Caco-2 (cell line): ENCODE results near the gene ZNF487. TPM values are rescaled to one million over a fixed set of nuclear protein-coding genes. Genes with fewer than 3 reads are reported as not detected.
A peak's percentile ranks its signal among the peaks of the same experiment; 100 is the strongest.

ENCODE experiments used
- BruUV-seq: library from RNA; stranded (reverse); fragments of 400-500 nt; replicated peaks from 2 replicates; lab custom pipeline; 2021; lab: Mats Ljungman, UMichigan
- CTCF ChIA-PET: fragments of 300-600 bp; sonication (Branson Sonifier 250); formaldehyde crosslinking; loops from one replicate; lab custom pipeline; 2022; ENCODE audit warnings: antibody characterized with exemption; lab: Charles Lee
- POLR2A ChIA-PET: fragments of 300-600 bp; sonication (Branson Sonifier 250); formaldehyde crosslinking; loops from one replicate; lab custom pipeline; 2022; ENCODE audit warnings: antibody characterized with exemption; lab: Charles Lee
- DNase-seq, 2 experiments: peaks; one replicate each; pipeline versions ENCODE4 v3.0.0 to v3.0.0-alpha.2; 2020 to 2022
- H3K27me3 ChIP-seq: replicated peaks from 2 replicates; pipeline ENCODE4 v1.6.0; 2011; ENCODE audit warnings: low read length; ENCODE audit not compliant: control insufficient read depth, insufficient read depth
- H3K36me3 ChIP-seq: 2 replicates; pipeline ENCODE4 v1.5.1; 2011; ENCODE audit warnings: low read length; ENCODE audit not compliant: control insufficient read depth, insufficient read depth
- H3K4me1 ChIP-seq: fragments of 250-450 bp; sonication (Bioruptor Pico); 2 replicates; pipeline ENCODE4 v1.5.1; 2020; ENCODE audit warnings: mild to moderate bottlenecking
- H3K4me3 ChIP-seq: 2 replicates; pipeline ENCODE4 v1.5.1; 2011; ENCODE audit warnings: low read depth, mild to moderate bottlenecking, control low read depth, low read length
- H3K9me3 ChIP-seq: fragments of 250-450 bp; sonication (Bioruptor Pico); 2 replicates; pipeline ENCODE4 v1.5.1; 2020; ENCODE audit warnings: mild to moderate bottlenecking, moderate library complexity
- H3K27ac Mint-ChIP-seq: one replicate; pipeline ENCODE4 v1.8.0; 2022; ENCODE audit warnings: mixed read lengths; ENCODE audit not compliant: unreplicated experiment
- H3K27me3 Mint-ChIP-seq: one replicate; pipeline ENCODE4 v1.8.0; 2022; ENCODE audit warnings: mixed read lengths; ENCODE audit not compliant: insufficient read depth, unreplicated experiment
- H3K36me3 Mint-ChIP-seq: one replicate; pipeline ENCODE4 v1.8.0; 2022; ENCODE audit warnings: mild to moderate bottlenecking, mixed read lengths; ENCODE audit not compliant: insufficient read depth, unreplicated experiment
- H3K4me1 Mint-ChIP-seq: one replicate; pipeline ENCODE4 v1.8.0; 2022; ENCODE audit warnings: low read depth, mixed read lengths; ENCODE audit not compliant: unreplicated experiment
- H3K4me3 Mint-ChIP-seq: one replicate; pipeline ENCODE4 v1.8.0; 2022; ENCODE audit warnings: mild to moderate bottlenecking, moderate library complexity, mixed read lengths; ENCODE audit not compliant: unreplicated experiment
- H3K9me3 Mint-ChIP-seq: one replicate; pipeline ENCODE4 v1.8.0; 2022; ENCODE audit warnings: mixed read lengths; ENCODE audit not compliant: unreplicated experiment
- intact Hi-C: fragments of 100-400 bp; cut with micrococcal nuclease; formaldehyde crosslinking; loops from one replicate; pipeline ENCODE4 v1.10.0; 2022; ENCODE audit not compliant: unreplicated experiment
- total RNA-seq: library from RNA; stranded (reverse); gene quantifications from 2 replicates; pipeline ENCODE4 v1.2.3, GENCODE V29; 2022
- TF ChIP-seq, protein P1 (sequence below), 2 experiments: fragments of 200-600 bp in 1 of 2; IDR thresholded peaks; 1 replicate in 1 of 2; 2 replicates in 1 of 2; pipeline versions ENCODE4 v1.5.1 to v1.8.0; 2011 to 2022; ENCODE audit warnings: antibody characterized with exemption in 1 of 2, control low read depth in 1 of 2, inconsistent platforms in 1 of 2, low read depth in 1 of 2, low read length in 1 of 2, mild to moderate bottlenecking in 1 of 2, moderate library complexity in 1 of 2; ENCODE audit not compliant: insufficient read depth in 1 of 2, severe bottlenecking in 1 of 2, unreplicated experiment in 1 of 2

The ZNF487 gene
- total RNA-seq, 1 experiment from 2014 or later, result 6.5 TPM

DNA sequence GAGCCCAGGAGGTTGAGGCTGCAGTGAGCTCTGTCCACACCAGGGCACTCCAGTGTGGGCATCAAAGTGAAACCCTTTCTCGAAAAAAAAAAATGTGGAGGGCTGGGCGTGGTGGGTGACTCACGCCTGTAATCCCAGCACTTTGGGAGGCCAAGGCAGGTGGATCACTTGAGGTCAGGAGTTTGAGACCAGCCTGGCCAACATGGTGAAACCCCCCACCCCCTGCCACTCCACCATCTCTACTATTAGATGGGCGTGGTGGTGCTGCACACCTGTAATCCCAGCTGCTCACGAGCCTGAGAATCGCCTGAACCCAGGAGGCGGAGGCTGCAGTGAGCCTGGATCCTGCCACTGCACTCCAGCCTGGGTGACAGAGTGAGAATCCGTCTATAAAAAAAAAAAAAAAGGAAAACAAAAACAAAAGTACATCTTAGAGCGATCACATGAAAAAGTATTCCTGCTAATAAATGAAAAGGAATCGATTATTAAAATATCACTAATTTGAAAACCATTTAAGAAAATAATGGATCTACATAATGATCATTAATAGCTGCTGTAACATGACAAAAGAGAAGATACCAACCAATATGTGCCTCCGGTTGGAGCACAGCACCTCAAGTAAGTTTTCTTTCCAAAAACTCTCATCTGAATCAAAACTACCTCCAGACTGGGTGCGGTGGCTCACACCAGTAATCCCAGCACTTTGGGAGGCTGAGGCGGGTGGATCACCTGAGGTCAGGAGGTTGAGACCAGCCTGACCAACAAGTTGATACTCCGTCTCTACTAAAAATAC lies 32.8 kb upstream of the ZNF487 start:
- Mint-ChIP-seq H3K4me1 (peaks cover 36% of the 10 kb centered on the region), H3K4me3 (peak overlapping the region; percentile 65), H3K36me3 (peaks cover 95% of the 10 kb centered on the region), H3K27ac (peak overlapping the region; percentile 58), H3K9me3 (no peaks in the 10 kb centered on the region), H3K27me3 (no peaks in the 10 kb centered on the region)
- no peak for DNase-seq
- H3K4me3 ChIP-seq, result no peak overlapping the region
- intact Hi-C loops, result no loop called here
- TF ChIP-seq, protein P1, sequence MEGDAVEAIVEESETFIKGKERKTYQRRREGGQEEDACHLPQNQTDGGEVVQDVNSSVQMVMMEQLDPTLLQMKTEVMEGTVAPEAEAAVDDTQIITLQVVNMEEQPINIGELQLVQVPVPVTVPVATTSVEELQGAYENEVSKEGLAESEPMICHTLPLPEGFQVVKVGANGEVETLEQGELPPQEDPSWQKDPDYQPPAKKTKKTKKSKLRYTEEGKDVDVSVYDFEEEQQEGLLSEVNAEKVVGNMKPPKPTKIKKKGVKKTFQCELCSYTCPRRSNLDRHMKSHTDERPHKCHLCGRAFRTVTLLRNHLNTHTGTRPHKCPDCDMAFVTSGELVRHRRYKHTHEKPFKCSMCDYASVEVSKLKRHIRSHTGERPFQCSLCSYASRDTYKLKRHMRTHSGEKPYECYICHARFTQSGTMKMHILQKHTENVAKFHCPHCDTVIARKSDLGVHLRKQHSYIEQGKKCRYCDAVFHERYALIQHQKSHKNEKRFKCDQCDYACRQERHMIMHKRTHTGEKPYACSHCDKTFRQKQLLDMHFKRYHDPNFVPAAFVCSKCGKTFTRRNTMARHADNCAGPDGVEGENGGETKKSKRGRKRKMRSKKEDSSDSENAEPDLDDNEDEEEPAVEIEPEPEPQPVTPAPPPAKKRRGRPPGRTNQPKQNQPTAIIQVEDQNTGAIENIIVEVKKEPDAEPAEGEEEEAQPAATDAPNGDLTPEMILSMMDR (IDR thresholded peaks at IDR 0.05; ENCODE audit: insufficient read depth in 1 of 2, low read depth in 1 of 2, low read length in 1 of 2, severe bottlenecking in 1 of 2, unreplicated experiment in 1 of 2), result no peak
- H3K36me3 ChIP-seq, result 0 out of 2 replicates have a peak, but pooled peaks cover 1% of the 10 kb centered on the region
- ChIA-PET CTCF (no interaction called here), POLR2A (no interaction called here)
- no TSS peak for BruUV-seq
- no peaks in the 10 kb centered on the region for H3K9me3 ChIP-seq
- no peaks in the 10 kb centered on the region for H3K27me3 ChIP-seq
- peaks cover 65% of the 10 kb centered on the region for H3K4me1 ChIP-seq

DNA sequence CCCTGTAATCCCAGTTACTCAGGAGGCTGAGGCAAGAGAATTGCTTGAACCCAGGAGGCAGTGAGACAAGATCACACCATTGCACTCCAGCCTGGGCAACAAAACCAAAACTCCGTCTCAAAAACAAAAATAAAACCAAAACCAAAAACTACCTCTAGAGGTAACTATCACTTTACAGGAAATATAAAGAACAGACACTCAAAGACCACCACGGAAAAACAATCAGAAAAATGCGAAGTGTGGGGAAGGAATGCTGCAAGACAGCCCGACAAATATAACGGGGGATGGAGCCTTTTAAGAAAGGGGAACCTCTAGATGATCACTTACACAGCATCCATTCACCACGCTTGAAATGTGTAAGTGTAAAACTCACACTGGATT lies 32.2 kb upstream of the ZNF487 start:
- H3K4me1 ChIP-seq, result peaks cover 59% of the 10 kb centered on the region
- H3K4me1 Mint-ChIP-seq, result peaks cover 30% of the 10 kb centered on the region
- POLR2A ChIA-PET, result interaction anchor here (0.6 kb wide), 1 partner anchor 40 kb away, joined by 4 read pairs; no protein-coding TSS in a partner anchor

DNA sequence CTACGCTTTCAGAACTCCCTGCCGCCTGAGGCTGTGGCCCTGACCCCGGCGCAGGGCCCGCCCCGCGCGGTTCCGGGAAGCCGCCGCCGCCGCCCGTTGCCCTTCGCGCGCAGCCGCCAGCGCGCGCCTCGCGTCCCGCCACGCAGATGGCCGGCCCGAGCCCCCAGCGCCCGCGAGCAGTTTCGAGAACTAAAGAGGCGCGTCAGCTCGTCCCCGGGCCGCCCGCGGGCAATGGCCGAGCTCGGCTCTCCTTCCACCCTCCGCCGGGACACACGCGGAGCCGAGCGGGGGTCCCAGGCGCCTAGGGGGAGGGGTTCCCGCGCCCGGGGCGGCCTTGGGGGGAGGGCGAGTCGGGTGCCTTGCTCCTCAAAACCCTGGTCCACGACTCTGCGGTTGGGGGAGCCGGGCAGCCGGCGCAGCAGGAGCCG lies 29.7 kb upstream of the ZNF487 start:
- H3K4me3 Mint-ChIP-seq, result peak overlapping the region; percentile 81
- ChIA-PET CTCF (interaction anchor here (1.0 kb wide), 2 partner anchors 14 to 21 kb away, joined by 3 to 6 read pairs; no protein-coding TSS in a partner anchor), POLR2A (interaction anchor here (1.0 to 3.4 kb wide), 4 partner anchors 8 to 30 kb away, joined by 4 to 81 read pairs (median 10); partner anchors contain the start of gene ZNF487)
- H3K27me3 ChIP-seq, result no peaks in the 10 kb centered on the region
- H3K27me3 Mint-ChIP-seq, result no peaks in the 10 kb centered on the region
- peak overlapping the region; percentile 94 for H3K27ac Mint-ChIP-seq
- peaks cover 74% of the 10 kb centered on the region for H3K36me3 Mint-ChIP-seq
- intact Hi-C loops, result loop anchor here (1.0 kb wide), 2 partner anchors 11 to 45 kb away; no protein-coding TSS in a partner anchor
- peak; percentile 67 to 83 for DNase-seq
- peaks cover 37% of the 10 kb centered on the region for H3K4me1 Mint-ChIP-seq
- TF ChIP-seq, protein P1 (IDR thresholded peaks at IDR 0.05; ENCODE audit: insufficient read depth in 1 of 2, low read depth in 1 of 2, low read length in 1 of 2, severe bottlenecking in 1 of 2, unreplicated experiment in 1 of 2), result no peak
- BruUV-seq, result TSS peak; percentile 24
- no peaks in the 10 kb centered on the region for H3K9me3 ChIP-seq
- H3K4me1 ChIP-seq, result peaks cover 44% of the 10 kb centered on the region
- H3K9me3 Mint-ChIP-seq, result no peaks in the 10 kb centered on the region
- H3K4me3 ChIP-seq, result peak overlapping the region; percentile 70
- no peaks in the 10 kb centered on the region for H3K36me3 ChIP-seq

More for the DNA sequence above, 32.2 kb upstream of the ZNF487 start:
- Mint-ChIP-seq H3K9me3 (no peaks in the 10 kb centered on the region), H3K27ac (peak overlapping the region; percentile 58), H3K4me3 (peak overlapping the region; percentile 65), H3K27me3 (no peaks in the 10 kb centered on the region), H3K36me3 (peaks cover 95% of the 10 kb centered on the region)
- no peak overlapping the region for H3K4me3 ChIP-seq
- no TSS peak for BruUV-seq
- CTCF ChIA-PET, result no interaction called here
- H3K36me3 ChIP-seq, result 0 out of 2 replicates have a peak, but pooled peaks cover 1% of the 10 kb centered on the region
- intact Hi-C loops, result no loop called here
- no peak for DNase-seq
- no peaks in the 10 kb centered on the region for H3K9me3 ChIP-seq
- no peaks in the 10 kb centered on the region for H3K27me3 ChIP-seq
- TF ChIP-seq, protein P1 (IDR thresholded peaks at IDR 0.05; ENCODE audit: insufficient read depth in 1 of 2, low read depth in 1 of 2, low read length in 1 of 2, severe bottlenecking in 1 of 2, unreplicated experiment in 1 of 2), result no peak
